GM12872 (cell line): ENCODE results near the gene CD3D.

Source experiments
- TF ChIP-seq, protein P1 (sequence below): IDR thresholded peaks from 3 replicates; pipeline ENCODE4 v1.5.1; 2011; ENCODE audit warnings: low read depth, mild to moderate bottlenecking, low read length, moderate library complexity; ENCODE audit not compliant: insufficient read depth

The CD3D gene

DNA sequence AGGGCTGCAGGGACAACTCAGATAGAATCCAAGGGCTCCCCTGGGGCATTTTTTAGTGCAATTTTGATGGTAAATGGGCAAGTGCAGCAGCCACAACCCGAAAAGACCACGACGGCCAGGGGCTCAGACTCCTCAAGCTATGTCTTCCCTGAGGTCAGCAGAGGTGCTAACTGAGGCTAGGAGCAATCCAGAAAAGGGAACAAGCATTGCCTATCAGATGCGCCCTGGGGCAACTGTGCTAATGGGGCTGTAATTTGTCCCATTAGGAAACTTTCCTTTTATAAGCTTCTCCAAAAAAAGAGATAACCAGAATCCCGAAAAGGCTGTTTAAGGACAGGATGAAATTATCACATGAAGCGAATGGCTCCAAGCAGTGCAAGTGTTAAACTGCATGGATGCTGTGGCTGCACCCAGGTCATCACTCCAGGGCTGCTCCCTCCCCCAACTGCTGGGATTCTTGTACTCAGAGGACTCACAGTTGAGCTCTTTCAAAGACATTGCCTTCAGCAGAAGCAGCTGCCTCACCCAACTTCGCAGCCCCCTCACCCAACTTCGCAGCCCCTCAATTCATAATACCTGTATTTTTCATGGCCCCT lies 40.8 kb downstream of the CD3D start:
- TF ChIP-seq, protein P1, sequence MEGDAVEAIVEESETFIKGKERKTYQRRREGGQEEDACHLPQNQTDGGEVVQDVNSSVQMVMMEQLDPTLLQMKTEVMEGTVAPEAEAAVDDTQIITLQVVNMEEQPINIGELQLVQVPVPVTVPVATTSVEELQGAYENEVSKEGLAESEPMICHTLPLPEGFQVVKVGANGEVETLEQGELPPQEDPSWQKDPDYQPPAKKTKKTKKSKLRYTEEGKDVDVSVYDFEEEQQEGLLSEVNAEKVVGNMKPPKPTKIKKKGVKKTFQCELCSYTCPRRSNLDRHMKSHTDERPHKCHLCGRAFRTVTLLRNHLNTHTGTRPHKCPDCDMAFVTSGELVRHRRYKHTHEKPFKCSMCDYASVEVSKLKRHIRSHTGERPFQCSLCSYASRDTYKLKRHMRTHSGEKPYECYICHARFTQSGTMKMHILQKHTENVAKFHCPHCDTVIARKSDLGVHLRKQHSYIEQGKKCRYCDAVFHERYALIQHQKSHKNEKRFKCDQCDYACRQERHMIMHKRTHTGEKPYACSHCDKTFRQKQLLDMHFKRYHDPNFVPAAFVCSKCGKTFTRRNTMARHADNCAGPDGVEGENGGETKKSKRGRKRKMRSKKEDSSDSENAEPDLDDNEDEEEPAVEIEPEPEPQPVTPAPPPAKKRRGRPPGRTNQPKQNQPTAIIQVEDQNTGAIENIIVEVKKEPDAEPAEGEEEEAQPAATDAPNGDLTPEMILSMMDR: no peak

DNA sequence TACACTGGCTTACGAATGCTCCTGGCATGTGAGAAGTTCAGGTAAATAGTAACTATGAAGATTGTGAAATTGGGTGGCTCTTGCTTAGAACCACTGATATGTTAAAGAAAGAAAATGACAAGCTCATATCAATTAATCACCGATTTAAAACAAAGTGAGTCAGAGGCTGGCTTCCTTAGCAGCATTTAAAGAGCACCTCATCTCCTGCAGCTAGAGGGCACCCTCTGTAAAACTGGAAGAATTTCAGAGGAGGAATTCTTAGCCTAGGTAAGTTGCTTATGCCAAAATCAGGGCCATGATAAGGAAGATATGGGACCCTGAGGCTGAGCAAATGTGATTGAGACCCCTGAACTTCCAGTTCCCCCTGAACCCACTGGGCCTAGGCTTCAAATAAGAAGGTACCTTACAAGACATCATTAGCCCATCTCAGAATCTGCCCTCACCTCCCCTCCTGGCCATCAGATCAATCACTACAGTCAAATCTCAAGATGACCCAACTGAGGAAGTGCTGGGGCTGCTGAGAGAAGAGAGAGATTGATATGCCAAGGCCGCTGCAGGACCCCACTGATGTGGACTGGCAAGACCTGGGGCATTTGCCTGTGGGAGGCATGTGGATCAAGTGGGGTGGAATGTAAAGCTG lies 46.6 kb downstream of the CD3D start:
- TF ChIP-seq, protein P1: peak; percentile 64

DNA sequence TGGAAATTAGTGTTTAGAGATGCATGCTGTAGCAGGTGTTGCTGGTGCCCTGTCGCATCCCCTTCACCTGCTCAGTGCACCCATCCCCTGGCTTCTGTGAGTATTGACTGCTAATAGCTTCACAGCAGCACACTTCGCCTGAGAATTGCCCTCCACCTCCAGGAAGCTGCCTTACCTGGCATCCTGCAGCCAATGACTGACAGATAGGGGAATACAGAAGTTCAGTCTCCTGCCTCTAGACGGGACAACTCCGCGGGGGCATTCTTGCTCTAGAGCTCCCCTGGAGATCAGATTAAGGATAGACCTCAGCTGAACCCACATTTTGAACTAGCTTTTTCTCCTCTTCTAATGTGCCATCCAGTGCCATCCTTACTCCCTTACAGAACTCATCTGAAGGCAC lies 47.3 kb downstream of the CD3D start:
- TF ChIP-seq, protein P1: no peak

DNA sequence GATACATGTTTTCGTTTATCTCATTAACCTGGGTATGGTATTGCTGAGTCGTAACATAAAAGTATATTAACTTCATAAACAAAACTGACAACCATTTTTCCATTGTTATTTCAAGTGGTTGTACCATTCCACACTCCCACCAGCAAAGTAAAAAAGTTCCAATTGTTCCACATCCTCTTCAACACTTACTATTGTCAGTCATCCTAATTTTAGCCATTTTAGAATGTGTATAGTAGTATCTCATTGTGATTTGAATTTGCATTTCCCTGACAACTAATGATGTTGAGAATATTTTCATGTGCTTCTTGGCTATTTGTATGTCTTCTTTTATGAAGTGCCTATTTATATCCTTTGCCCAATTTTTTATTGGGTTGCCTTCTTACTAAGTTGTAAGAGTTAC lies 48.5 kb downstream of the CD3D start:
- TF ChIP-seq, protein P1: no peak

DNA sequence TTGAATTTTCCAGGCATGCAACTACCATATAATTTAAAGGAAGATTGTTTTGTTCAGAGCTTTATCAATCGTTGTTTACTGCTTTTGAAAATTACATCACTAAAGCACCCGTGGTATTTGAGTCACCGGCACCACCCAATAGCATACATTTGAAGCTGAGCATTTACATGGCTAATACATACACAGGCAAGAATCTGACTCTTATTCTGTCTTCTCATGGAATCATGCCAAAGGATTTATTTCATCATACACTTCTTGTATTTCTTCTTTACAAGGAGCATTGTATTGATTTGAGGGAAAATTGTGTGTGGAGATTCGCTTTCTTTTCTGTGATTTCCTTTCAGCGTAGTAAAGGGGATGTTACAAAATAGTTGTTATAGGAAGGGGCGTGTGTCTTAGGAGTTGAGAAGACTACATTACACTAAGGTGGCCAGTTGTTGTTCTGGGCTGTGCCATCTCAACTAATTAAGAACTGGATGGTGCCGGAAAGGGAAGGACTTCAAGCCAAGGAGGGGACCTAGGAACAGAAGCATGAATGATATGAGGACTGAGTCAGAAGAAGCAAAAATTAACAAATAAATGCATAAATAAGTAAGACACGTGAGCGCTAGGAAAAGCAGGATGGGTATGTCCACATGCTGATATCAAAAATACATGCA lies 50.9 kb downstream of the CD3D start:
- TF ChIP-seq, protein P1: no peak

DNA sequence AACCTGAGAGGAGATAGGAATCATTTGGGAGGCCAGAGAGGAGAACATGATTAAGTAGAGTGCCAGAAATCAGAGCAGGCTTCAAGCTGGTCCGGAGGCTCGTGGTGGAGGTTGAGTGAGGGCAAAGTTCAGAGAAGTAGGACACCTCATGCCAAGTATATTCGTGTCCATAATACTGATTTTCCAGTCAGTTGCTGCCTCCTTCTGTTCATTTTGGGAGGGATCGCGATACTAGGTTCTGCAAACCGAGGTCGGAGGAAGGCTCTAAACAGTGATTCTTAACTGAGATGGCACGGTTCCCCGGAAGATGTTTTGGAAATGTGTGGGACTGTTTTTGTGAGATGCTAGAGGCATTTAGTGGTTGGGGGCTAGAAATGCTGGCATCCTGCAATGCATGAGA lies 51.6 kb downstream of the CD3D start:
- TF ChIP-seq, protein P1: peak; percentile 60

DNA sequence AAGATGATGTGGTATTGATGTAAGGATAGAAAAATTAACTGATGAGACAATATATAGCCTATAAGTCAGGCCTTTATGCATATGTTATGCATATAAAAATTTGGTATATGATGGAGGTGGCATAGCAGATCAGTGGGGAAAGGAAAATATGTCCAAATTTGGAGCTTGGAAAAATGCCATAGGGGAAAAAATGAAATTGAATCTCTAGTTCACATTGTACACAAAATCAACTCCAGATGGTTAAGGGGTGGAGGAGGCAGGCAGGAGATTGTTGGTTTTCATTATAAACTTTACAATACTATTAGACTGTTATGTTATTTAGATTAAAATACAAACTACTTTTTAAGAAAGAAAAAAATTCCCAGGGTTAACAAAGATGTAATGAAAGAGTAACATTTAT lies 53.1 kb downstream of the CD3D start:
- TF ChIP-seq, protein P1: no peak
